HepG2 (cell line): ENCODE measurements around the gene CCT4. TPM values are rescaled to one million over a fixed set of nuclear protein-coding genes. Genes with fewer than 3 reads are reported as not detected.

Experiments used
- ARID5B ChIP-seq: IDR thresholded peaks from 2 replicates; pipeline ENCODE4 v1.4.0; 2020; ENCODE audit warnings: mild to moderate bottlenecking, missing genetic modification reagents
- ARNT2 ChIP-seq: sonication (generic); formaldehyde crosslinking; IDR thresholded peaks from 2 replicates; pipeline ENCODE4 v1.8.0; 2022; ENCODE audit warnings: mild to moderate bottlenecking, low read depth, missing genetic modification reagents, moderate library complexity
- CREB3 ChIP-seq: sonication (generic); formaldehyde crosslinking; IDR thresholded peaks from 2 replicates; pipeline ENCODE4 v1.5.0; 2020; ENCODE audit warnings: missing genetic modification reagents
- DDIT3 ChIP-seq: sonication (generic); formaldehyde crosslinking; IDR thresholded peaks from 2 replicates; pipeline ENCODE4 v1.4.0; 2020; ENCODE audit warnings: mild to moderate bottlenecking, missing genetic modification reagents
- EED ChIP-seq: sonication (generic); formaldehyde crosslinking; IDR thresholded peaks from 2 replicates; pipeline ENCODE4 v1.5.0; 2020; ENCODE audit warnings: mild to moderate bottlenecking, missing genetic modification reagents
- ELK4 ChIP-seq: sonication (generic); formaldehyde crosslinking; IDR thresholded peaks from 2 replicates; pipeline ENCODE4 v1.9.0; 2021; ENCODE audit warnings: missing genetic modification reagents, borderline replicate concordance
- GMEB2 ChIP-seq: IDR thresholded peaks from 2 replicates; pipeline ENCODE4 v1.6.1; 2016; ENCODE audit warnings: missing biosample characterization, missing genetic modification reagents, low read depth
- HCFC1 ChIP-seq: fragments of 150-350 bp; IDR thresholded peaks from 2 replicates; pipeline ENCODE4 v1.6.1; 2014; ENCODE audit warnings: low read depth, low read length
- NFKB2 ChIP-seq: sonication (generic); formaldehyde crosslinking; IDR thresholded peaks from 2 replicates; pipeline ENCODE4 v1.4.0; 2020; ENCODE audit warnings: missing genetic modification reagents, borderline replicate concordance
- NR2F1 ChIP-seq, 2 experiments: fragments of 450-650 bp in 1 of 2; formaldehyde crosslinking in 1 of 2; IDR thresholded peaks; 2 replicates each; pipeline versions ENCODE4 v1.5.0 to v1.6.1; 2016 to 2020; ENCODE audit warnings: mild to moderate bottlenecking in 1 of 2, missing compliant biosample characterization in 1 of 2, missing genetic modification reagents in 1 of 2, moderate library complexity in 1 of 2
- PAWR ChIP-seq: sonication (generic); formaldehyde crosslinking; IDR thresholded peaks from 2 replicates; pipeline ENCODE4 v1.4.0; 2020; ENCODE audit warnings: missing genetic modification reagents, mild to moderate bottlenecking, borderline replicate concordance
- RCOR2 ChIP-seq: IDR thresholded peaks from 2 replicates; pipeline ENCODE4 v1.6.1; 2016; ENCODE audit warnings: missing biosample characterization, missing genetic modification reagents
- REPIN1 ChIP-seq: sonication (generic); formaldehyde crosslinking; IDR thresholded peaks from 2 replicates; pipeline ENCODE4 v1.8.0; 2022; ENCODE audit warnings: missing genetic modification reagents, low read depth, mild to moderate bottlenecking, borderline replicate concordance
- SOX6 ChIP-seq, 2 experiments: fragments of 450-650 bp in 1 of 2; sonication (generic) in 1 of 2; formaldehyde crosslinking in 1 of 2; IDR thresholded peaks; 2 replicates each; pipeline versions ENCODE4 v1.4.0 to v1.6.1; 2017 to 2020; ENCODE audit warnings: antibody characterized with exemption in 1 of 2, mild to moderate bottlenecking in 1 of 2, missing genetic modification reagents in 1 of 2
- TFAP4 ChIP-seq: sonication (generic); IDR thresholded peaks from 2 replicates; pipeline ENCODE4 v1.6.1; 2016; ENCODE audit warnings: low read depth, borderline replicate concordance
- ZNF326 ChIP-seq: sonication (generic); formaldehyde crosslinking; IDR thresholded peaks from 2 replicates; pipeline ENCODE4 v1.4.0; 2020; ENCODE audit warnings: missing genetic modification reagents, borderline replicate concordance
- ZNF557 ChIP-seq: sonication (generic); formaldehyde crosslinking; IDR thresholded peaks from 2 replicates; pipeline ENCODE4 v1.4.0; 2020; ENCODE audit warnings: missing genetic modification reagents
- ZNF597 ChIP-seq: sonication (generic); formaldehyde crosslinking; IDR thresholded peaks from 2 replicates; pipeline ENCODE4 v1.5.0; 2020; ENCODE audit warnings: missing genetic modification reagents
- polyA plus RNA-seq, 8 experiments: library from polyadenylated mRNA; depleted of rRNA in 3 of 8; stranded (reverse) in 7 of 8; unstranded in 1 of 8; fragments of >200 nt; fragmentation: Illumina TruSeq in 4 of 8; extraction: Trizol in 4 of 8; gene quantifications; 2 replicates each; pipeline versions ENCODE4 v1.2.1 to v1.2.3, GENCODE V29; 2011 to 2016; ENCODE audit warnings: low read depth in 4 of 8, missing spikeins in 1 of 8, mixed read lengths in 1 of 8; ENCODE audit not compliant: insufficient read depth in 1 of 8
- total RNA-seq, 5 experiments: library from RNA; depleted of rRNA; stranded (reverse); fragments of >200 nt; fragmentation: Illumina TruSeq; extraction: Trizol; gene quantifications; 2 replicates each; pipeline ENCODE4 v1.2.3, GENCODE V29; 2016; ENCODE audit warnings: low read depth in 1 of 5

The CCT4 gene
- total and polyA plus RNA-seq, 2 of the 13 experiments (the other 11 are each of a cell fraction or from before 2014, with no cell fraction given): 138 to 340 TPM

- TF ChIP-seq NFKB2 (CRISPR knock-in tag) (peak; percentile 91; the same call in 1 of the 2 replicates), RCOR2 (CRISPR knock-in tag) (no peak), SOX6 (IDR thresholded peaks at IDR 0.05) (no peak), SOX6 (CRISPR knock-in tag; IDR thresholded peaks at IDR 0.05) (peak; percentile 77), DDIT3 (CRISPR knock-in tag) (no peak), NR2F1 (CRISPR knock-in tag; IDR thresholded peaks at IDR 0.05) (no peak), GMEB2 (CRISPR knock-in tag) (no peak), ZNF597 (CRISPR knock-in tag) (no peak), EED (no peak), ARNT2 (CRISPR knock-in tag) (peak; percentile 82), CREB3 (no peak), ELK4 (no peak), HCFC1 (no peak), ZNF557 (CRISPR knock-in tag) (no peak), ZNF326 (CRISPR knock-in tag) (no peak), ARID5B (CRISPR knock-in tag) (peak; percentile 78), REPIN1 (peak; percentile 98), PAWR (no peak), TFAP4 (peak; percentile 100)
Measured at GRCh38 chr2:61905372-61906185, 17.1 kb upstream of the CCT4 start, which contains the start of gene COMMD1 (continued).
